Upper lobe of left lung (tissue), 4 donors: ENCODE measurements around the gene D2HGDH.

Source experiments
- EP300 ChIP-seq, 4 donors: sonication (generic); formaldehyde crosslinking; IDR thresholded peaks; one replicate each; pipeline ENCODE4 v1.5.1; 2017; ENCODE audit warnings: antibody characterized with exemption in 4 of 4, control low read depth in 2 of 4
- POLR2A ChIP-seq, 4 donors: fragments of 450-650 bp; IDR thresholded peaks; one replicate each; pipeline ENCODE4 v1.5.1; 2016 to 2017; ENCODE audit warnings: antibody characterized with exemption in 4 of 4, mild to moderate bottlenecking in 2 of 4
- POLR2AphosphoS5 ChIP-seq, 2 donors: sonication (generic); formaldehyde crosslinking; IDR thresholded peaks; one replicate each; pipeline ENCODE4 v1.5.1; 2017; ENCODE audit warnings: antibody characterized with exemption in 2 of 2
- TF ChIP-seq, protein P1 (sequence below), 6 experiments: fragments of 450-650 bp in 4 of 6; fragments of 200-600 bp in 2 of 6; sonication (generic) in 2 of 6; IDR thresholded peaks; one replicate each; pipeline ENCODE4 v1.5.1; 2016 to 2019; ENCODE audit warnings: antibody characterized with exemption in 6 of 6

DNA sequence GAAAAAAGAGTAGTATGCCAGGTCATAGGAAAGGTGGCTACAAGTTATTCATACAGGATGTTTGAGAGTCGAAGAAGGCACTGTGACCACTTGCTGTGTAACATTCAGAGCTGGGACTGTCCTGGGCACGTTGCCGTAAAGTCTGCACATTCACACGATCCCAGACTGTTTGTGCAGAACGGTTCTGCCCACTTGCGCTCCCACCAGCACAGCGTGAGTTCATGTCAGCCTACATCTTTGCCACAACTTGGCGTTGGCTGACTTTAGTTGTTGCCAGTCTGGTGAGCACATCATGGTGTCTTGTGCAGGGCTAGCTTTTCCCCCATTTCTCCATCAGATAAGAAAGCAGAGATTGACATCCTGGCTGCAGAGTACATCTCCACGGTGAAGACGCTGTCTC, 25.6 kb upstream of the D2HGDH start:
- TF ChIP-seq, protein P1, sequence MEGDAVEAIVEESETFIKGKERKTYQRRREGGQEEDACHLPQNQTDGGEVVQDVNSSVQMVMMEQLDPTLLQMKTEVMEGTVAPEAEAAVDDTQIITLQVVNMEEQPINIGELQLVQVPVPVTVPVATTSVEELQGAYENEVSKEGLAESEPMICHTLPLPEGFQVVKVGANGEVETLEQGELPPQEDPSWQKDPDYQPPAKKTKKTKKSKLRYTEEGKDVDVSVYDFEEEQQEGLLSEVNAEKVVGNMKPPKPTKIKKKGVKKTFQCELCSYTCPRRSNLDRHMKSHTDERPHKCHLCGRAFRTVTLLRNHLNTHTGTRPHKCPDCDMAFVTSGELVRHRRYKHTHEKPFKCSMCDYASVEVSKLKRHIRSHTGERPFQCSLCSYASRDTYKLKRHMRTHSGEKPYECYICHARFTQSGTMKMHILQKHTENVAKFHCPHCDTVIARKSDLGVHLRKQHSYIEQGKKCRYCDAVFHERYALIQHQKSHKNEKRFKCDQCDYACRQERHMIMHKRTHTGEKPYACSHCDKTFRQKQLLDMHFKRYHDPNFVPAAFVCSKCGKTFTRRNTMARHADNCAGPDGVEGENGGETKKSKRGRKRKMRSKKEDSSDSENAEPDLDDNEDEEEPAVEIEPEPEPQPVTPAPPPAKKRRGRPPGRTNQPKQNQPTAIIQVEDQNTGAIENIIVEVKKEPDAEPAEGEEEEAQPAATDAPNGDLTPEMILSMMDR (IDR thresholded peaks at IDR 0.05) = no peak
- no peak for TF ChIP-seq POLR2AphosphoS5 (IDR thresholded peaks at IDR 0.05)
- TF ChIP-seq EP300 (IDR thresholded peaks at IDR 0.05) = no peak
- TF ChIP-seq POLR2A (IDR thresholded peaks at IDR 0.05) = no peak
